T-helper 1 cell treated with Interleukin-12 subunit alpha and Interleukin-12 subunit beta and Interleukin-4 antibody, amounts not matched to agents 30 ng/mL and 1 ng/mL, for 36 hours (primary cell): ENCODE data around the gene ELP1. TPM values are rescaled to one million over a fixed set of nuclear protein-coding genes. Genes with fewer than 3 reads are reported as not detected.
"Not testable (repeated sequence)": the region's sequence is repeated elsewhere in the genome, so short reads cannot be mapped to it uniquely, and the experiment has no call there.

ENCODE experiments used
- intact Hi-C: fragments of 100-400 bp; cut with micrococcal nuclease; formaldehyde crosslinking; loops from one replicate; pipeline ENCODE4 v1.15.1; 2024
- total RNA-seq: library from RNA; stranded (reverse); gene quantifications from 2 replicates; pipeline ENCODE4 v1.2.3, GENCODE V29; 2022

Gene ELP1
- total RNA-seq, 1 donor from 2014 or later: 32.9 TPM

DNA sequence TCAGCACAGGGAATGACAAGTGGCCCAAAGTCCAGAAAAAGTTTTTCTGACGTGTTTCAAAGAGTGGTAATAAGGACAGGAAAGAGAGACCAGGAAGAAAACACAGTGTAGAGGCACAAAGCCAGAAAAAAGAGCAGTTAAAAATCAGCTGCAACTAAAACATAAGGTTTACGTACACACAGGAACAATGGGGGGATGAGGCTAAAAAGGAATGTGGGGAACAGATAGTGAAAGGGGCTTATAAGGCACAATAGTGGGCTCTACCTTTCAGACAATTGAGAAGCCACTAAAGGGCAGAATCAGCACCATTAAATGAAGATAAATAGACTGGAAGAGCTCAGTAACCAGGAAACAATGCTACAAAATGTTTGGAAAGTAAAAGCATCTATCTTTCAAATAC lies 5.5 kb downstream of the ELP1 start:
- intact Hi-C loops: no loop called here

DNA sequence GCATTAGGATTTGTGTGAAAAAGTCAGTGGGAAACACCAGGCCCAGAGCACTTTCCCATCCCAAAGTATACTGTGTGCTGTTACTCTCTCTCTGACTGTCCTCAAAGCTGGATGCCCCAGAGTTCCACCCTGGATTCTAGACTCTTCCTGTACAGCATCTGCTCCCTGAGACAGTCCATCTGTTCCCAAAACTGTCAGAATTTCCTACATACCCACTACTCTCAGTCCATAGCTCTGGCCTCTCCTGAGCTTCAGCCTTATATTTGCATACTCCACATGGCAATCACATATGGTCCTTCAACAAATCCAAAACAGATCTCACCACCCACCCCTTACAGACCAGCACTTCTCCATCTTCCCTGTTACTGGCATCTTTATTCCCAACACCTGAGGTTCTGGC lies 9.5 kb downstream of the ELP1 start:
- intact Hi-C loops: no loop called here

DNA sequence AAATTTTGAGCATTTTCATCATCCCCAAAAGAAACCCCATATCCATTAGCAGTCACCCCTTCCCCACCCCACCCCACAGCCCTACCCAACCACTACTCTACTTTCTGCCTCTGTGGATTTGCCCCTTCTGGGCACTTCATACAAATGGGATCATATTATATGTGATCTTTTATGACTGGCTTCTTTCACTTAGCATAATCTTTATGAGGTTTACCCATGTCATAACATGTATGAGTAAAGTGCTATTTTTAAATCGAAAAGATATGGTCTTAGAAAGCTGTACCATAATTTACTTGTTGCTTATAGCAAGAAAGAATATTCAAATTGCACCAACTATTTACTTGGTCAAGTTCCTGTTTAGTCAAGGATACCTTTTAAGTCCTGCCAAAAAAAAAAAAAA lies 12.7 kb downstream of the ELP1 start:
- intact Hi-C loops: no loop called here

DNA sequence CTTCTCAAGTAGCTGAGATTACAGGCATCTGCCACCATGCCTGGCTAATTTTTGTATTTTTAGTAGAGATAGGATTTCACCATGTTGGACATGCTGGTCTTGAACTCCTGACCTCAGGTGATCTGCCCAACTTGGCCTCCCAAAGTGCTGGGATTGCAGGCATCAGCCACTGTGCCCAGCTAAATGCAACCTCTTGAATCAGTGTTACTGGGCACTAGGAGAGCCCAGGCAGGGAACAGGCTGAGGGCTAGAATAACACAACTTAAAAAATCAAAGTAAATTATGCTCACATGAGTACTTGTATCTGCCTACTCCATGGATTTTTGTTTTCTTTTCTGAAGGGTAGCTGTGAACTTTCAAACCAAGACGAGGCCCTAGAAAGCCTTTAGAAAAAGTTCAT lies 13.5 kb downstream of the ELP1 start:
- intact Hi-C loops: not testable (repeated sequence)

DNA sequence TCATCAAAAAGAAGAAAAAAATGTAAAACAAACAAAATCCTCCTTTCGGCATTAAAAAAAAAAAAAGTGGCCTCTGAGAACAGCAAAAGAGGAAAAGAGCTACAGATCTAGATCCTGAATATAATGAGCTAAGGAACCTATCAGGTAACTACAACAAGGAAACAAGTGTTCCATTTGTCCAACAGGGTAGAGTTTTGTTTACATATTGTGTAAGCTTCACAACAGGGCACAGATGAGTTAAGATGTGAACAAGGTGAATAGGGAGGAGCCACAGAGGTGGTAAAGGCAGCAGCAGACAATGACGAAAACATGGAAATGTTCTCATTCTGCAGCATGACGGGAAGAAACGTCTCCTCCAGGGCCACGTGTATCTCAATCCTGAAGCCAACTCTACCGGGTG lies 14.4 kb downstream of the ELP1 start:
- intact Hi-C loops: no loop called here

DNA sequence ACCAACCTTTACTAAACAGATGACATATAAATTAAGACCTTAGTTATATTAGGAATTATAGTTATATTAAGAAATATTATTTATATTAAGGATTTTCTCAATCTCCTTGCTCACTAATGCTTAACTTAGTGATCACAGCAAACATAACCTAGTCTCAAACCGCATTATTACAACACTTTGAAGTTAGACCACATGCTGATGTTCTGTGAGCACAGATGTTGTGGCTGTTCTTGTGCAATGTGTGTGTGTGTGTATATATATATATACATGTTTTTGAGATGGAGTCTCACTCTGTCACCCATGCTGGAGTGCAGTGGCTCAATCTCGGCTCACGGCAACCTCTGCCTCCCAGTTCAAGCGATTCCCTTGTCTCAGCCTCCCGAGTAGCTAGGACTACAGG lies 20.5 kb downstream of the ELP1 start:
- intact Hi-C loops: no loop called here

DNA sequence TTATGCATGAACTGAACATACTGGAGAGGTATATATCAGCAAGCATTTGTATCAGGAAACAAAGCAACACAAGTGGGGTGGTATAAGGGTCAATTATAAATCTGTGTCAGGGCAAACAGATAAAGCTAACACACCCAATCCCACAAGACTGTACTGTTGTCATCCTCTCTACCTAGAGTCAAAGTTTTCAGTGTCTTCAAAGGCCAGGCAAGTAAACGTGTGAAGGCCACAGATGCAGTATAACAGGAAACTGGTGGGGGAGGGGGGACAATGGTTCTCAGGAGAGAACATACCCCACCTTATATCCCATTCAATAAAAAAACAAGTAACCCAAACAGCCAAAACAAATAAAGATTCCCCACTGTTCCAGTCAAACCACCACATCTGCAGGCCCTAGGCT lies 22.1 kb downstream of the ELP1 start:
- intact Hi-C loops: no loop called here

DNA sequence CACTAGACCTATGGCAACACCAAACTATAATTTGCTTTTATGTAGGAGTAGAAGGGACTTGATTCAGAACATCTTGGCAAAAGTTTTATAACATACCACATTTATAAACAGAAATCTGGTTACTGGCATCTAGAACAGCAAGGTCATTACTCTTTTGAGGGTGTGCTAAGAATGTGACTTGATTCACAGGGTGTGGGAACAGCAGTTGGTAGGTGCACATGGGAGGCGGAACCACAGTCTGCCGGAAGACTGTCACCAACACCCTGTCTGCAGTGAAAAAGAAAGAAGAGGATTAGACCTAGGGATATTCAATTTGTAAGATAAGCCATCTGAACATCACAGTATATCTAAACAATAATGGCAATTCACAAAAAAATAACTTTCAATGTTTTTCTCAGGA lies 23.0 kb downstream of the ELP1 start:
- intact Hi-C loops: no loop called here

DNA sequence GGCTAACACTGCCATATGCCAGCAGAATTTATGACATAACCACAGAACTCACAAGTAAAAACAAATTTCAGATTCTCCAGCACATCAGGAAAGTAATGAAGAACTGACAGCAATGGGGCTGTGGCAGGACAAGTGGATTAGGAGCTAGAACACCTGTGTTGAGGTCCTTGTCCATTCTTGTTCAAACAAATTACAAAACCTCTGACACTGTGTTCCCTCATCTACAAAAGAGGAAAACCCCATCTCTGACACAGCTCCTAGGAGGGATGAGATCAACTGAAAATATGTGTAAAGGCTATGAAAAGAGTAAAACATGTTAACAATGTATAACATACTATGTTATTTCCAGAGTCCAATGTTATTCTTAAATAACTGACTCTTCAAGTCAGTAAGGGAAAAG lies 23.5 kb downstream of the ELP1 start:
- intact Hi-C loops: no loop called here

DNA sequence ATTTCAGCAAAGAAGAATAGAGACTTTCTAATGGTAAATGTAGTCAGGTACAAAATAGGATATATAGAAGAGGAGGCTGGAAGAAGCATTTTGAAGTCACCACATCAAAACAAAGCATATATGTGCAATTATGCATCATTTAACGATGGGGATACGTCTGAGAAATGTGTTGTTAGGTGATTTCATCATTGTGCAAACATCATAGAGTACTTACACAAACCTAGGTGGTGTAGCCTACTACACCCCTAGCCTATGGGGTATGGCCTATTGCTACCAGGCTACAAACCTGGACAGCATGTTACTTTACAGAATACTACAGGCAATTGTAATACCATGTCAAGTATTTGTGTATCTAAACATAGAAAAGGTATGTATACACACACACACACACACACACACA lies 28.4 kb downstream of the ELP1 start:
- intact Hi-C loops: no loop called here

DNA sequence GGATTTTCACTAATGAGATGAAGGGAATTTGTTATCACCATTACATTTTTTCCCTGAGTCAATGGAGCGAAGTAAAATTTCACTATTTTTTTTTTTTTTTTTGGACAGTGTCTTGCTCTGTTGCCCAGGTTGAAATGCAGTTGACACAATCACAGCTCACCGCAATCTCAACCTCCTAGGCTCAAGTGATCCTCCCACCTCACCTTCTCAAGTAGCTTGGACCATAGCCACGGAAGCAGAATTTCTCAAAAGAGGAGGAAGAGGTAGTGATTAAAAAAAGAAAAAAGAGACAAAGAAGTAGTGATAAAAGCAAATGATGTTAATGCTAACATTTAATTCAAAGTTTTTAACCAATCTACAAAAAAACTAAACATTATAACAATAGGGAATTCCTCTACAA lies 29.8 kb downstream of the ELP1 start:
- intact Hi-C loops: no loop called here

DNA sequence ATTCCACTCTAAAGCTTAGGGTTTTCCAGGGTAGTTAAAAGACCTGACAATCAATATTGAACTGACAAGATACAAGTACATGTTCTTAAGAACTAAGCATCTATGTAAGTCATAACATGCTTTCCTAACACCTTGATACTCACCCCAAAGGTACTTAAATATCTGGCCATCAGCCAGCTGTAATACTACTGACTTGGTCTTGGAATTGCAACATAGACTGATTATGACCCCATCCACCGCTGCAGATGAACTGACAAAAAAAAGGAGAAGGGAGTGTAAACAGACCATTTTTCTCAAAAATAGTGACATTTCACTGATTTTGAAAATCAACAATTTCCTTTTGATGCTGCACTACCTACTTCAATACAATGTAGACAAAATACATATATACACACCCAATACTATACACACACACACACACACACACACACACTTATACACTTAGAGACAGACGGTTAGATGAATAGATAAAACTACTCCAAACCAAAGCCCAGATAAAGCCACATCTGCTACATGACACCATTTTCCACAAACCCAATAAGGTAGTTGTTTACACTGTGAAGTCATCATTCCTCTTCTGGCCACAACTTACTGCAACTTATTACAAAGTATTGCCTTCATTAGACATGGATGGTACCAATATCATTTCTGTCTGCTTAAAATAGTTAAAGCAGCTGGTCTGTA lies 30.4 kb downstream of the ELP1 start:
- intact Hi-C loops: no loop called here

DNA sequence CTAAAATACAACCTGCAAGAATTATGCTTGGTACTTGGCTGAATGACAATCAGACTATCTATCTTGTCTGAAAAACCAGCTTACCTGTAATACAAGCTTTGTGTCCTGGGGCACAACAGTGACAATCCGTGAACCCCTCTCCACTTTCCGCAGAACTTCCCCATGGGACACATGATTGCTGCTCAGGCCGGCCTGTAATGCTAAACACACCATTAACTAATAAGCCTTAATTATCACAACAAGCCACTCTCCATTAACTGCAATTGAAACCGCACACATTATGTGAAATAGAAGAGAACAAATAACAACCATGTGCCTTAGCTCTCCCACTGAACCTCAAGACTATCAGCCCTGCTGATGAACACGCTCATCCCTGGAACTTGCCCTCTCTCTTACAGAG lies 33.7 kb downstream of the ELP1 start:
- intact Hi-C loops: no loop called here

DNA sequence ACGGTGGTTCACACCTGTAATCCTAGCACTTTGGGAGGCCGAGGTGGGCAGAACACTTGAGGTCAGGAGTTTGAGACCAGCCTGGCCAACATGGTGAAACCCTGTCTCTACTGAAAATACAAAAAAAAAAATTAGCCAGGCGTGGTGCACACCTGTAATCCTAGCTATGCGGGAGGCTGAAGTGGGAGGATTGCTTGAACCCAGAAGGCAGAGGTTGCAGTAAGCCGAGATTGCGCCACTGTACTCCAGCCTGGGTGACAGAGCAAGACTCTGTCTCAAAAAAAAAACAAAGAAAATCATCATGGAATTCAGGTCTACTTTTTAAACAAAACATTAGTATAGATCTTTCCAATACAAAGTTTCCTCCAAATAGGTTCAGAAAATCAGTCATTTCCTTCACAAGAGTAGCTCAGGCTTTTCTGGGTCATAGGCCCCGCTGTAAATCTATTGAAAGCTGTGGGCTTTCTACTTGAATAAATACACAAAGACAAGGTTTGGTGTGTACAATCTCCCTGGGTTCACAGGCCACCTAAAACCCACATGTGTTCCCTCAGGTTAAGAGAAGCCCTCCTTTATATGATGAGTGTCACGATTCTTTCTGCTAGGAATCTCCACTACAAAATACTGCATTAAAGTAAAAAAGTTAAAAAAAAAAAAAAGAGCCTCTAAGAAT lies 34.8 kb downstream of the ELP1 start:
- intact Hi-C loops: not testable (repeated sequence)

DNA sequence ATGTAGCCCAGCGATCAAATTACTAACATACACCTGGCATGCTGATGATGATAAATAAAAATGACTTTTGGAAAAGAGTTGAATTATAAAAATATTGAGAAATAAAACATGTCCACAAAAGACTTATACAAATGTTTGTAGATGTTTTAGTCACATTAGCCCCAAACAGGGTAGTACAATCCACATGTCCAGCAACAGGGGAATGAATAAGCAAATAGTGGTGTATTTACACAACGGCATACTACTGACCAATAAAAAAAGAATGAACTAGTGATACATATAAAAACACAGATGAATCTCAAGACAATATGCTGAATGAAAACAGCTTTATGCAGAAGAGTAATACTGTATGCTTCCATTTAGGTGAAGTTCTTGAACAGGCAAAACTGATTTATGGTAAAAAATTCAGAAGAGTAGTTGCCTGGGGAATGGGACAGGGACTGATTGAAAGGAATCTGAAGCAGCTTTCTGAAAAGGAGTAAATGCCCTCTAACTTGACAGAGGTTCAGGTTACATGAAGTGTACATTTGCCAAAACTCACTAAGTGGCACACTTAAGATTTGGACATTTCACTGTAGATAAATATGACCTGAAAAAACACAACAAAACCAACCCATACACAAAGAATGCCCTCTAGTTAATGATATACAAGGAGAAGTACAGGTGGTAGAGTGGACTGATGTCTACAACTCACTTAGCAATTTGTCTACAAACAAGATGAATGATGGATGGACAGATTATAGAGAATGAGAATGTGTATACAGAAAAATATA lies 36.4 kb downstream of the ELP1 start:
- intact Hi-C loops: no loop called here

DNA sequence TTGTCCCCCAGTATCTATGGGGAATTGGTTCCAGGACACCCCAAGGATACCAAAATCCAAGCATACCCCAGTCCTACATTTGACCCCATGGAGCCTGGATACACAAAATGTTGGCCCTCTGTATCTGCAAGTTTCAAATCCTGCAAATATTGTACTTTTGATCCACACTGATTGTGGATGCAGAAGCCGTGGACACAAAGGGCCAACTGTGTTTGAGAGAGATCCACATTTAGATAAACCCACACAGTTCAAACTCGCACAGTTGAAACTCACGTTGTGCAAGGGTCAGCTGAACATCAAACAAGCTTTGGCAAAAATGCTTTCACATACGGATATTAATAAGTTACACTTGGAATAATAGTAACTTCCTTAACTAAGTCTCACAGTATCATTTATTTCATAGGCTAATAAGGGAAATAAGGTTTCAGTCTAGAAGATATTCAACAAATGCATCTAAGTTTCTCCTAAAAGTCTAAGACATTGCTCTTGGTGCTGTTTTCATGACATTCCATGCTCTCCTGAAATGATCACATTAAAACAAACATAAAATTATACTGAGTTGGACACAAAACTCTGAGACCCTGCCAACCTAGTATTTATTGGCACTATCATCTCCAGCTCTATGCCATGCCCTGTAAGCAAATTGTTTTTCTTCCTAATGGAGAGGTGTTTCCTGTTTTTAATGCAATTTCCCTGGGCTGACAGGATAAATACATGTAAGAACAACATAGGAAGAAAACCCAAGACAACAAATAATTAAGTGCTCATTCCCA lies 39.5 kb downstream of the ELP1 start:
- intact Hi-C loops: no loop called here

DNA sequence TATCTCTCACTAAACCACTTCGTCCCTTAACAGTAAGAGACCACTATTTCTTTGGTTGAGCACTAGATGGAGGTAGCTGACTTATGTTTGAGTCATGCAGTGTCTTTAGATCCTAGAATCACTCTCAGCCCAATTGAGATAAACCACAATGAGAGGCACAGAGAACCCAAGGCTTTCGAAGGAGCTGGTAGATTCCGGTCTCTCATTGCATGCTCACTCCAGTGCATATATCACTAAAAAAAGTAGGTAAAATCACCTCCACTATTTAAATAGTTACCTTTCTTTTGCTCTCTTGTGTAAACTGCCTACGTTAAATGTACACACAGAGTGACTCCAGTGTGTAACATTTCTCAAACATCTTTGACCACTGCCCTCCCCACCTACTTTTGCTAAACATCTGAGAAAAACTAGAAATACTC lies 44.3 kb downstream of the ELP1 start:
- intact Hi-C loops: loop anchor here (1.0 kb wide), 1 partner anchor 432 kb away; the partner anchor contains the start of gene EPB41L4B

DNA sequence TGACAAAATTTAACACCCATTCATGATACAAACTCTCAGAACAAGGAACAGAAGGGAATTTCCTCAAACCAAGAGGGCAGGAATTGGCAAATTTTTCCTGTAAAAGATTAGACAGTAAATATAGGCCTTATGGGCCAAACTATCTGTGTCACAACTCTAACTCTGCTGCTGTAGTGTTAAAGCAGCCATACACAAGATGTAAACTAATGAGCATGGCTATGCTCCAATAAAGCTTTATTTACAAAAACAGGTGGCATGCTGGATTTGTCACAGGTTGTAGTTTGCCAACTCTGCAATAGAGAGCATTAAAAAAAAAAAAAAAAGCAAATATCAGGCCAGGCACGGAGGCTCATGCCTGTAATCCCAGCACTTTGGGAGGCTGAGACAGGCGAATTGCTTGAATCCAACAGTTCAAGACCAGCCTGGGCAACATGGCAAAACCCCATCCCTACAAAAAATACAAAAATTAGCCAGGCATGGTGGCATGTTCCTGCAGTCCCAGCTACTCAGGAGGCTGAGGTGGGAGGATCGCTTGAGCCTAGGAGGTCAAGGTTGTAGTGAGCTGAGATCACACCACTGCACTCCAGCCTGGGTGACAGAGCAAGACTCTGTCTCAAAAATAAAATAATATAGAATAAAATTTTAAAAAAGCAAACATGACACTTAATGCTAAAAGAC lies 47.2 kb downstream of the ELP1 start:
- intact Hi-C loops: not testable (repeated sequence)

DNA sequence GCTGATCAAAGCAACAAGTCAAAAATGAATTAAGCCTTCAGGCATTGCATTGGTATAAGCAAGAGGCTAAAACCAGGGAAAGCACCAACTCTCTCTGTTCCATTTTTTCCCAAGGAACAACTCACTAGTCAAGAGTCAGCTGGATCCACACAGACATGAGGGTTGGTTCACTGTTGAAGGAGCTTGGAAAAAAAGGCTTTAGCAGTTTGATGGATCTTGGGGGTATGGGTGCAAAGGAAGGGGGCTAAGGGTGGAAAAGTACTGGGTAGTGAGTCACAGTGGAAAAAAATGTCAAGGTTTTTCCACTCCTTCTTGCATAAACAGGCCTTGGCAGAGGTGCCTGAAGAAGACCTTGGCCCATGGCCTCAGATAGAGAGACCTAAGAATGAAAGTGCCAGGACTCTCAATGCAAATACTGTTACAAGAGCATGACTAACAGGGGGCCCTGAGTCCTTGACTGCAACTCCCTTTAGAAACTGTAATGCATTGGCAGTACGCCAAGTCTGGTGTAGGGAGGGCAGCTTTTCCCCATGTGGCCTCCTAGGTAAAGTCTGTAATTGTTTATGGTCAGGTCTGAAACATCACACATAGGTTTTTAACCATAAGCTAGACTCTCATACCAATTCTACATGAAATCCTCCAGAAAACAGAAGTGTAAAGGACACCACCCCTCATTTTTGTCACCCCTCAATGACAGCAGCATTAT lies 48.1 kb downstream of the ELP1 start:
- intact Hi-C loops: loop anchor here (1.0 kb wide), 1 partner anchor 18 kb away; no protein-coding TSS in a partner anchor

DNA sequence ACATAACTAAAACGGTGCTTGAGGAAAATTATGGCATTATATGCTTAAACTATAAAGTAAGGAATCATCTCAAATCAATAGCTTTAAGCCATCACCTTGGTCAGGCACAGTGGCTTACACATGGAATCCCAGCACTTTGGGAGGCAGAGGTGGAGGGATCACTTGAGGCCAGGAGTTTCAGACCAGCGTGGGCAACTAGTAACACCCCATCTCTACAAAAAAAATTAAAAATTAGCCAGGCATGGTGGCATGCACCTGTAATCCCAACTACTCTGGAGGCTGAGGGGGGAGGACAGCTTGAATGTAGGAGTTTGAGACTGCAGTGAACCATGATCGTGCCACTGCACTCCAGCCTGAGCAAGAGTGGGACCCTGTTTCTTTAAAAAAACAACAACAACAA lies 49.2 kb downstream of the ELP1 start:
- intact Hi-C loops: loop anchor here (1.0 kb wide), 1 partner anchor 17 kb away; no protein-coding TSS in a partner anchor
